GM18519 (cell line): ENCODE measurements around the gene EBLN2.

Experiments used
- ATAC-seq: cut with Tn5 transposase; IDR thresholded peaks from one replicate; pipeline ENCODE4 v1.9.1; 2021; ENCODE audit warnings: mild to moderate bottlenecking, moderate library complexity; ENCODE audit not compliant: unreplicated experiment, low FRiP score

EBLN2 gene

DNA sequence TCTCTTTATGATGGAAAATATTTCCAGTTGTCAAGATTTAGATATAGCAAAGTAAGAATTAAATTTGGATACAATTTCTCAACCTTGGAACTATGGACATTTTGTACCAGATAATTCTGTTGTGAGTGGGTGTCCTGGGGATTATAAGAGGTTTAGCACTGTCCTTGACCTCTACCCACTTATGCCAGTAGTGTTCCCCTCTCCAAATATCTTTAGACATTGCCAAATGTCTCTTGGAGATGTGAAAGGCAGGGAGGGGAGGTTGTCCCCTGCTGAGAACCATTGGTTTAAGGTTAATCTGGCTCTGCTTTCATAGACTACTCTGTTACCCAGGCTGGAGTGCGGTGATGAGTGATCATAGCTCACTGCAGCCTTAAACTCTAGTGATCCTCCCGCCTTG, at the start of gene EBLN2:
Gene EBLN2 (plus strand): TSS at position 244 of the 400 bp plus-strand sequence. CDS start 423 bp downstream, outside the sequence.
- ATAC-seq: no peak

DNA sequence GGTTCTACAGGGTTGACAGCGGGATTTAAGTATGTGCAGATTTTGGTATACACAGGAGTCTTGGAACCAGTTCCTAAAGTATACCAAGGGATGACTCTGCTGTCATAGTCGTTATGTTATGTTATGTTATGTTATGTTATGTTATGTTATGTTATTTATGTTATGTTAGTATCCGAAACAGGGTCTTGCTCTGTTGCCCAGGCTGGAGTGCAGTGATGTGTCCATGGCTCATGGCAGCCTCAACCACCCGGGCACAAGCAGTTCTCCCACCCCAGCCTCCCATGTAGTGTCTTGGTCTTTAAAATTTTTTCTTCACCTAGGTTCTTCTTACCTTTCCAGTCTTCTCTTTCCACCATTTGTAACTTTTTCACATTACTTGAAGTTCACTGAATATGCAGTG, 43.2 kb upstream of the EBLN2 start:
- no peak for ATAC-seq

DNA sequence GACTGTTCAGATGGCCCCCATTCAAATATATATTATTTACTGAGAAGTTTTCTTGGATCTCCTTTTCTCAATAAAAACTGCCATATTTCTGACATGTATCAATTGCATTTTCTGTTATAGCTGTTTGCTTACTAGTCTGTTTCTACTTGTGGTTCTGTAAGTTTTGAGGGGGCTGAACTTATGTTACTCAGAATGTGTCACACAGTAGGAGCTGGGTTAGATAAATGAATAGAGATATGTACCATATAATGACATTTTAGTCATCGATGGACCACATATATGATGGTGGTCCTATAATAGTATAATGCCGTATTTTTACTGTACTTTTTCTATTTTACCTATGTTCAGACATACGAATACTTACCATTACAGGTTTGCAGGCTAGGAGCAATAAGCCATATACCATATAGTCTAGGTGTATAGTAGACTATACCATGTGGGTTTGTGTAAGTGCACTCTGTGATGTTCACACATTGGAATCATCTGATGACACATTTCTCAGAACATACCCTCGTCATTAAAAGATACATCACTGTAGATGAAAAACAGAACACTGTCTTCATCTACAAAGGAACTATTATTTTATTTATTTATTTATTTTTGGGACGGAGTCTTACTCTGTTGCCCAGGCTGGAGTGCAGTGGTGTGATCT, 42.5 kb upstream of the EBLN2 start:
- no peak for ATAC-seq

DNA sequence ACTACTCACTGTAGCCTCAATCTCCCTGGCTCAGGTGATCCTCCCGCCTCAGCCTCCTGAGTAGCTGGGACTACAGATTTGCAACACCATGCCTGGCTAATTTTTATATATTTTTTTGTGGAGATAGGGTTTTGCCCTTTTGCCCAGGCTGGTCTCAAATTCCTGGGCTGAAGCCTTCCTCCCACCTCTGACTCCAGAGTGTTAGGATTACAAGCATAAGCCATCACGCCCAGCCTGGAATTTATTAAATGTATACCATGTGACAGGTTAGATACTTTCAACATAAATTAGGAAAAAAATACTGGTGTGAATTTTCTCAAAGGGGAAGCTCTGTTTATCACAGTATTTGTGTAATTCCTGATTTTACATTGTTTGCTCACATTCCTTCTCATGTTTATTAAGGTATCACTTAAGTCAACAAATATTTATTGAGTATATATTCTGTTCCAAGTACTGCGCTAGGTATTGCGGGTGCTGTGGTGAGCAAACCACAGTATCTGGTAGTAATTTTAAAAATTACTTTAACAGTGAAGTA, 40.1 kb upstream of the EBLN2 start:
- ATAC-seq: no peak

DNA sequence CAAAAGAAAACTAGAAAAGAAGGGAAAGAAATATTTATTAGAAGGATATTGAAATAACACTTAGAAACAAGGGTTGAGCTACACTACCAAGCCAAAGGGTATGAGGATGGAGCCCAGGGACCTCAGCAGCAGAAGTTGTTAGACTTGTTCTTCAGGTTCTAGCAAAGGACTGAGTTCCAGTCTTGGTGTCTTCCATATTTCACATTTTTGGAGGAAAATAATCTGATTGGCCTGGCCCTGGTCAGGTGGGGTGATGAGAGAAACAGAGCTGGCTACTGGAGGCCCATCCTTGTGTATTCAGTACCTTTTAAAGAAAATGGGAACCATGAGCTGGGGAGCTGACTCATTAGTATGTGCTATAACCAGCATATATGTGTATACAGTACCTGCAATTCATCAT, 36.6 kb upstream of the EBLN2 start:
- ATAC-seq: no peak

DNA sequence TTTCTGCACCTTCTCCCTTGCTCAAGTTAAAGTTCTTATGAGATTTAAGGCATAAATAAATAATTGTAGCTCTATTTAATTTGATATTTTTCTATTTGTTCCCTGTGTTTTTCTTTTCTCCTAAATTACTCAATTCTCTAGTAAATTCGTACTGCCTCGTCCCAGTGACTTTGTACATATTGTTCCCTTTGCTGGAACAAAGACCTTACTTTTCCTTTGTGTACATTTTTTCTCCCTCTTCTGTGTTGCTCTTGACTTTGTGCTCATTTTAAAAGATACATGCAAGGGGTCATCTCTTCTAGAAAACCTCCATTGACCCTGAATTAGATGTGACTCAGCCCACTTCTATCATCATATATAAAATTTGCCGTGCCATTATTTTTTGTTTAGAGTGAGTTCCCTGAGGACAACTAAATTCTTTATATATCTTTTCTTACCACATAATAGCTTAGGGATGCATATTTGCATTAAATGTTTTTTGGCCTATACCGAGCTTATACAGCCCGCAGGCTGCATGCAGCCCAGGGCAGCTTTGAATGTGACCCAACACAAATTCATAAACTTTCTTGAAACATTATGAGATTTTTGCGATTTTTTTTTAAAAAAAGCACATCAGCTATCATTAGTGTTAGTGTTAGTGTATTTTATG, 35.2 kb upstream of the EBLN2 start:
- ATAC-seq: no peak

DNA sequence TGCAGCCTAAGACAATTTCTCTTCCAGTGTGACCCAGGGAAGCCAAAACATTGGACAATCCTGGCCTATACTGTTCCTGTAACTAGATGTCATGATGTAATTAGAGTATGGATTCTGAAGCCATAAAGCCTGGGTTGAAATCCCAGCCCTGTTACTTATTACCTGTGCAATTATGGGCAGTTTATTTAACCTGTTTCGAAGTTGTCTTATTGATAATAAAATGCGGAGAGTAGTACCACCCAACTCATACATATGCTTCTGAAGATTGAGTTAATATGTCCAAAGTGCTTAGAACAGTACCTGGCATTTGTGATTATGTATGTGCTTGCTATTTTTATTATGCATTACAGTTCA, 34.7 kb upstream of the EBLN2 start:
- no peak for ATAC-seq

- ATAC-seq: no peak
Observed at GRCh38 chr3:73028803-73029202, 32.7 kb upstream of the EBLN2 start.

GRCh38 chr3:73029321-73029796, 32.1 kb upstream of the EBLN2 start:
- no peak for ATAC-seq

DNA sequence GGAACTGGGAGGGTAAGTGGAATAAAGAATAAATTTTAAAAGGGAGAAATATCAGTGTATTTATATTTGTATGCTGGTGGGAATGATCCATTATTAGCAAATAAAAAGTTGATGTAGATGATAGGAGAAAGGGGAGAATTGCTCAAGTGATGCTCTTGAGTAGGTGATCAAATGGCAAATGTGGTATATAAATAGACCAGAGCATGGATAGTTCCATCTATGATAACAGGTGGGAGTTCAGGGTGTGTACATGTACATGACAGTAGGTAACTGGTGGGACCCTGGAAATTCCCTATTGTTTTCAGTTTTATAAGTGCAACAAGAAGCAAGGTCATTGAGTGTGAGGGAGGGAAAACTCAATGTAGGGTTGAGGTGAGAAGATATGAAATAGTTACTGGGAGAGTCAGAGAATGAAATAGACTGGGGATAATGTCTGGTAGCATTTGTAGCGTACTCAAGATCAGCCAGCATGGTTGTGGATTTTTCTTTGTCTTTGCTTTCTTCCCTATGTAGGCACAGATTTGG, 31.3 kb upstream of the EBLN2 start:
- no peak for ATAC-seq

GRCh38 chr3:73031573-73032103, 29.8 kb upstream of the EBLN2 start:
- no peak for ATAC-seq

- no peak for ATAC-seq
Observed at GRCh38 chr3:73036694-73037591, 24.5 kb upstream of the EBLN2 start.

DNA sequence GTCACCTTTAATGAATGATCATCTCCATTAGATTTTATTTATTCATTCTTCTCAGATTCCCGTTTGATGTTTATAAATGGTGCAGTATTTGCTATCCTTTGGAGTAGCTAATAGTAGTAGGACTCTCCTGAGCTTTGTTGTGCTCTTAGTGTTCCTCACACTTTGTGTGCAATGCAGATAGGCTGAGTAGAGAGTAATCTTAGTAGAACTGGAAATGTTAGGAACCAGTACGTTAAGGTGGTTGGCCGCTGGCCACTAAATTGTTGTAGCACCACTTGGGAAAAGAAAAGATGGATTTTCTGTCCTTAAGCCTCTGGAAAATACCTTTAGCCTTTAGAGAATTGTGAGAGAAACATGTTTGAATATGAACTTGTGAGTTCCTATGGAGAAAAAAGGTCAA, 19.9 kb upstream of the EBLN2 start:
- ATAC-seq: no peak

DNA sequence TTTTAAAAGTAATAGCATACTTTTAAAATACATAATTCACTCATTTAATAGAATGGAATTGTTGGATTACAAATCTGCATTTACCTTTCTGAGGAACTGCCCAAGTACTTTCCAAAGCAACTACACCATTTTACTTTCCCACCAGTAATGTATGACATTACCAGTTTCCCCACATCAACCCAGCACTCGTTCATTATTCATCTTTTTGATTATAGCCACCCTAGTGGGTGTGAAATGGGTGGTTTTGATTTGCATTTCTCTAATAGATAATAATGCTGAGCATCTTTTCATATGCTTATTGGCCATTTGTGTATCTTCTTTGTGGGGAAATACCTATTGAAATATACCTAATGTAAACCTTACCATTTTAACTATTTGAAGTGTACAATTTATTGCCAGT, 18.0 kb upstream of the EBLN2 start:
- ATAC-seq: no peak

DNA sequence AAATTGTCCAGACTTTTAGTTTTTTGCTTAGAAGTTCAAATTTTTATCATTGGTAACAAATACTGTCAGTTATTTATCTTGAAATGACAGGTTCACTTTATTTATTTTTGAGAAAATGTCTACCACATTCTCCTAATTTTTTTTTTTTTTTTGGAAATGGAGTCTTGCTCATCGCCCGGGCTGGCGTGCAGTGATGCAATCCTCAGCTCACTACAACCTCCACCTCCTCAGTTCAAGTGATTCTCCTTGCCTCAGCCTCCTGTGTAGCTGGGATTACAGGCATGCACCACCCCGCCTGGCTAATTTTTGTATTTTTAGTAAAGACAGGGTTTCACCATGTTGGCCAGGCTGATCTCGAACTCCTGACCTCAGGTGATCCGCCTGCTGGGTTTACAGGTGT, 16.1 kb upstream of the EBLN2 start:
- no peak for ATAC-seq

DNA sequence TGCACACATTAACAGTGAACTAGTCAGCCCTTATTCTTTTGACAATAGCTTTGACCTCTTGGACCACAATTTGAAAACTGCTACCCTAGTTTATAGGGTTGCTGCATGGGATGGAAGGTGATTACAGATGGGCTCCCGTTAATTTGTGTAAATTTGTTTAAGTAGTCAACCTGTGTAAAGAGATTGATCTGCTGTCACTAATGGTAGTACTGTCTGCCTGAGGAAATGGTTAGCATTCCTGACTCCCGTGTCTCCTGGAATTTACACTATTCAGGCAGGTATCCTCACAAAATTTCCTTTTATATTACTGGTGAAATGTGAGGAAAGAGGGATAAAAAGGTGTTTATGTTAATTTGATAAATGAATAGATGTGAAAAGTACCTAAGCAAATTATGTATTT, 15.3 kb upstream of the EBLN2 start:
- no peak for ATAC-seq

- no peak for ATAC-seq
Observed at GRCh38 chr3:73049319-73049718, 12.1 kb upstream of the EBLN2 start.

GRCh38 chr3:73052857-73053256, 8.6 kb upstream of the EBLN2 start:
- no peak for ATAC-seq

GRCh38 chr3:73055583-73055982, 5.9 kb upstream of the EBLN2 start:
- no peak for ATAC-seq

DNA sequence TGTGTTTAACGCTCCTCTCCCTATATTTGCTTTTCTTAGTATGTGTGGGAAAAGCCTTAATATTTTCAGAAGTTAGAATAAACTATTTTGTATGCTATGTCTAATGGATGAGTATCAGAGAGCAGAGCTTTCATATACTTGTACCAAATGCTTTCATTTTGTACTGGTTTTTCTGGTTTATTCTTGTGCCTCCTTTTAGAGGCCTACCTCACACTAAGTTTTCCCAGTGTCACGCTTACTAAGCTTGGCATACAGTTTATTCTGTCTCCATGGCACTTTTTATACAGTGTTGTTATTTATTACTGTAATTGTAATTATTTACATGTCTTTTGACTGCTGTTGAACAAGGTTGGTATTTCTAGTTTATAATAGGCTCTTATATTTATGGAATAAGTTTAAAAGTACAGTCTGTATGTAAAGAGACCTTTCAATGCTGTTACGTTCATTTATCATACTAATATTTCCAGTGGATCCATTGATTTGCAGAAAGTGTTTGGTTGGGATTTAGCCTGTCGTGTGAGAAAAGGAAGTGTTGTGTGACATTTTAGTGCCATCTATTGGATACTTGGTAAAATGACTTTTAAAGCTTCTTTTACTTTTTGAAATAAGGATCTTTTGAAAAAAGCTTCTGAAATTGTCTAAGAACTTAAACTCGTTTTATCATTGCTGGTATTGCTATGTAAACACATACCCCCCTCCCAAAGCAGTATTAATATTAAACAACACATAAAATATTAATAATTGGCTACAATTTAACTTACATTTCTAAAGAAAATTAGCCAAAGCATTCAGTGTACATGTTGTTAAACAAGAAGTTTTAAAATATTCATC, 5.2 kb upstream of the EBLN2 start:
- ATAC-seq: no peak
